H1 (cell line): ENCODE results near the gene ASXL2.

Experiments used
- BRCA1 ChIP-seq: IDR thresholded peaks from 2 replicates; pipeline ENCODE4 v1.6.1; 2012; ENCODE audit warnings: low read depth, low read length, improper control_type of control experiment
- CTCF ChIP-seq, 3 experiments: IDR thresholded peaks; 1 replicate in 2 of 3; 2 replicates in 1 of 3; pipeline versions ENCODE4 v1.5.1 to v1.6.1; 2011; ENCODE audit warnings: low read length in 3 of 3, mild to moderate bottlenecking in 3 of 3, inconsistent platforms in 2 of 3, low read depth in 1 of 3, moderate library complexity in 1 of 3; ENCODE audit not compliant: insufficient read depth in 1 of 3; ENCODE audit errors: control extremely low read depth in 1 of 3
- EP300 ChIP-seq, 2 experiments: IDR thresholded peaks; 1 replicate in 1 of 2; 2 replicates in 1 of 2; pipeline ENCODE4 v1.6.1; 2011 to 2012; ENCODE audit warnings: low read depth in 2 of 2, low read length in 2 of 2, mild to moderate bottlenecking in 2 of 2, borderline replicate concordance in 1 of 2, inconsistent platforms in 1 of 2, moderate library complexity in 1 of 2
- EZH2 ChIP-seq: fragments of 200-600 bp; sonication (generic); IDR thresholded peaks from 2 replicates; pipeline ENCODE4 v1.7.1; 2012; ENCODE audit warnings: low read depth, mild to moderate bottlenecking, moderate library complexity, low read length, inconsistent platforms; ENCODE audit not compliant: severe bottlenecking
- FOSL1 ChIP-seq: IDR thresholded peaks from 2 replicates; pipeline ENCODE4 v1.6.1; 2011; ENCODE audit warnings: mild to moderate bottlenecking, low read depth, low read length, moderate library complexity; ENCODE audit not compliant: insufficient read depth
- JUND ChIP-seq: IDR thresholded peaks from 2 replicates; pipeline ENCODE4 v1.6.1; 2011; ENCODE audit warnings: mild to moderate bottlenecking, improper control_type of control experiment, low read length
- MAFK ChIP-seq: IDR thresholded peaks from 2 replicates; pipeline ENCODE4 v1.6.1; 2012; ENCODE audit warnings: low read depth, mild to moderate bottlenecking, improper control_type of control experiment, low read length
- POLR2A ChIP-seq, 2 experiments: IDR thresholded peaks; 1 replicate in 1 of 2; 2 replicates in 1 of 2; pipeline ENCODE4 v1.6.1; 2011; ENCODE audit warnings: low read depth in 2 of 2, low read length in 2 of 2, mild to moderate bottlenecking in 2 of 2; ENCODE audit errors: control extremely low read depth in 1 of 2
- POLR2AphosphoS5 ChIP-seq: IDR thresholded peaks from 2 replicates; pipeline ENCODE4 v1.6.1; 2011; ENCODE audit warnings: low read depth, low read length
- RFX5 ChIP-seq: IDR thresholded peaks from 2 replicates; pipeline ENCODE4 v1.6.1; 2011; ENCODE audit warnings: low read depth, low read length, improper control_type of control experiment, borderline replicate concordance
- RXRA ChIP-seq: IDR thresholded peaks from 2 replicates; pipeline ENCODE4 v1.6.1; 2011; ENCODE audit warnings: low read depth, mild to moderate bottlenecking, low read length, moderate library complexity; ENCODE audit not compliant: insufficient read depth
- SAP30 ChIP-seq: fragments of 300-600 bp; sonication (generic); IDR thresholded peaks from 2 replicates; pipeline ENCODE4 v1.7.1; 2012; ENCODE audit warnings: low read length, moderate library complexity, mild to moderate bottlenecking, inconsistent platforms; ENCODE audit not compliant: insufficient read depth, insufficient replicate concordance
- SP1 ChIP-seq: IDR thresholded peaks from 2 replicates; pipeline ENCODE4 v1.6.1; 2011; ENCODE audit warnings: low read depth, low read length
- YY1 ChIP-seq: IDR thresholded peaks from 2 replicates; pipeline ENCODE4 v1.6.1; 2011; ENCODE audit warnings: low read depth, mild to moderate bottlenecking, low read length

DNA sequence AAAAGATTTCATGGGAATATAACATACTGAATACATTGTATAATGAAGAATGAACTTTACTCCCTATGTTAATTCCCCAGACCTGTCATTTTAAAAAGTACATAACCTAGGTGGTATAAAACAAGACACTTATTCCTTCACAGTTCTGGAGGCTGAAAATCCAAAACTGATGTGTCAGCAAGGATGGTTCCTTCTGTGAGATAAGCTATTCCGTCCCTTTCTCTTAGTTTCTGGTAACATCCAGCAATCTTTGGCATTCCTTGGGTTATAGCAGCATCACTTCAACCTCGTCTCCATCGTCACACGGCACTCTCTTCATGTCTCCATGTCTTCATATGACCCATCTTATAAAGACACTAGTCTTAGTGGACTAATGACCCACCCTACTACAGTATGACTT, 93.9 kb downstream of the ASXL2 start:
- no peak for TF ChIP-seq EP300 (IDR thresholded peaks at IDR 0.05; ENCODE audit: borderline replicate concordance in 1 of 2, low read depth in 2 of 2, low read length in 2 of 2)
- no peak for TF ChIP-seq CTCF (IDR thresholded peaks at IDR 0.05; ENCODE audit: control extremely low read depth in 1 of 3, insufficient read depth in 1 of 3, low read depth in 1 of 3, low read length in 3 of 3)
- TF ChIP-seq MAFK = no peak
- TF ChIP-seq POLR2A (IDR thresholded peaks at IDR 0.05; ENCODE audit: control extremely low read depth in 1 of 2, low read depth in 2 of 2, low read length in 2 of 2) = no peak
- TF ChIP-seq EZH2 = no peak
- TF ChIP-seq FOSL1 = no peak
- no peak for TF ChIP-seq RFX5
- TF ChIP-seq SAP30 = no peak
- no peak for TF ChIP-seq JUND
- no peak for TF ChIP-seq RXRA
- TF ChIP-seq SP1 = no peak
- TF ChIP-seq BRCA1 = no peak
- TF ChIP-seq YY1 = no peak
- TF ChIP-seq POLR2AphosphoS5 = no peak
